MM.1S (cell line): Measurements from ENCODE around the gene SLC29A3.

Experiments used
- DNase-seq: peaks from one replicate; pipeline ENCODE4 v3.0.0-alpha.2; 2015
- H2AFZ ChIP-seq: fragments of 300-600 bp; sonication (generic); 2 replicates; pipeline ENCODE4 v1.6.0; 2016; ENCODE audit warnings: antibody characterized with exemption, low read length
- H3F3A ChIP-seq: fragments of 300-600 bp; sonication (generic); 2 replicates; pipeline ENCODE4 v1.6.1; 2016; ENCODE audit warnings: mild to moderate bottlenecking, antibody characterized with exemption, low read length, moderate library complexity, mixed read lengths; ENCODE audit not compliant: insufficient read depth
- H3K27ac ChIP-seq: fragments of 300-600 bp; sonication (generic); 2 replicates; pipeline ENCODE4 v1.5.1; 2016; ENCODE audit warnings: mild to moderate bottlenecking, low read length
- H3K27me3 ChIP-seq: fragments of 300-600 bp; sonication (generic); replicated peaks from 2 replicates; pipeline ENCODE4 v1.6.0; 2016; ENCODE audit warnings: low read length; ENCODE audit not compliant: insufficient read depth
- H3K36me3 ChIP-seq: fragments of 300-600 bp; sonication (generic); replicated peaks from 2 replicates; pipeline ENCODE4 v1.6.1; 2016; ENCODE audit warnings: mild to moderate bottlenecking, low read length, mixed read lengths; ENCODE audit not compliant: insufficient read depth
- H3K4me1 ChIP-seq: fragments of 300-600 bp; sonication (generic); 2 replicates; pipeline ENCODE4 v1.6.1; 2016; ENCODE audit warnings: low read length, mixed read lengths
- H3K4me2 ChIP-seq: fragments of 300-600 bp; sonication (generic); 2 replicates; pipeline ENCODE4 v1.6.0; 2016; ENCODE audit warnings: low read depth, low read length
- H3K4me3 ChIP-seq: fragments of 300-600 bp; sonication (generic); 2 replicates; pipeline ENCODE4 v1.5.1; 2016; ENCODE audit warnings: low read length, mixed read lengths
- H3K79me2 ChIP-seq: fragments of 300-600 bp; sonication (generic); 2 replicates; pipeline ENCODE4 v1.6.1; 2016; ENCODE audit warnings: mixed run types, low read length, mixed read lengths
- H3K9ac ChIP-seq: fragments of 300-600 bp; sonication (generic); 2 replicates; pipeline ENCODE4 v1.6.1; 2016; ENCODE audit warnings: low read length, mixed read lengths
- H3K9me2 ChIP-seq: fragments of 300-600 bp; sonication (generic); replicated peaks from 2 replicates; pipeline ENCODE4 v1.6.1; 2016; ENCODE audit warnings: mild to moderate bottlenecking, low read length, mixed read lengths; ENCODE audit not compliant: insufficient read depth
- H3K9me3 ChIP-seq: fragments of 300-600 bp; sonication (generic); replicated peaks from 2 replicates; pipeline ENCODE4 v1.6.1; 2016; ENCODE audit warnings: mild to moderate bottlenecking, low read length, mixed read lengths; ENCODE audit not compliant: insufficient read depth
- H4K20me1 ChIP-seq: fragments of 300-600 bp; sonication (generic); 2 replicates; pipeline ENCODE4 v1.6.1; 2016; ENCODE audit warnings: mild to moderate bottlenecking, low read length, moderate library complexity, mixed read lengths; ENCODE audit not compliant: insufficient read depth
- EZH2 ChIP-seq: fragments of 300-600 bp; sonication (generic); optimal IDR thresholded peaks from 2 replicates; pipeline ENCODE3; 2017; ENCODE audit warnings: low read depth, mild to moderate bottlenecking, antibody characterized with exemption, low read length, mixed read lengths
- EZH2phosphoT487 ChIP-seq: fragments of 300-600 bp; sonication (generic); IDR thresholded peaks from 2 replicates; pipeline ENCODE4 v1.6.1; 2018; ENCODE audit warnings: antibody characterized with exemption, low read length
- TF ChIP-seq, protein P1 (sequence below): fragments of 300-600 bp; sonication (generic); IDR thresholded peaks from 2 replicates; pipeline ENCODE4 v1.5.1; 2016; ENCODE audit warnings: antibody characterized with exemption, low read length, mixed read lengths

Gene SLC29A3

DNA sequence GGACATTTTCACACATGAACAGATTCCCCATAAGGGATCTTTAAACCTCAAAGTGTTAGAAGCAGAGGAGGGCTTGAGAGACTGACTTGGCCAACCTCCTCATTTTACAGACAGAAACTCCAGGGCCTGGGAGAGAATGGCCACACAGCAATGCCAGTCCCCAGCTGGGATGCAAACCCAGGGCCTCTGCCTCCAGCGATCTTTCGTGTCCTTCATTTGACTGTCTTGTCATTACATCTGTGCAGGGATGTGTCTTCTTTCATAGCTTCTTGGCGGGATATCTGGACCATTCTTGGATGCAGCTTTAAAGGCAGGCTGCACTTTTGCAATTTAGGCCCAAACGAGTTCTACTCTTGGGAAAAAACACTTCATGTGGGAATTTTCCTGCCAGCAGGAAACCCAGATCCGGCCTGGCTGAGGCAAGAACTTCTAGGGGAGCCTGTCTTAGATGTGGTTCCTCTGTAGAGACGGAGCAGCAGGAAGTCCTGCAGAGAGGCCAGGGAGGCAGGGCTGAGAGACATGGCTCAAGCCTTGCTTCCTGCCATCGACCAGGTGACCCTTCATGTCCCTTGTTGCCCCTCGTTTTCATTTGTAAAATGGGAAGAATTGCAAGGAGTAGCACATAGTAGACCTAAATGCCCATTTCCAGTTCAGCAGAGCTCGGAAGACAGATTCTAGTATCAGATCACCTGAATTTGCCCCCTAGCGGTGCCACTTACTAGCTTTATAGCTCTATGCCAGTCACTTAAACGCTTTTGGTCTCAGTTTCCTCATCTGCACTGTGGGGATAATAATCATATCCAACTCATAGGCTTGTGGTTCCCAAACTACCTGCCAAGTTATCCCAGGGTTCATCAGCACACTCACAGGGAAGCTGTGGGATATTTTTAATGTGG is 43.9 kb upstream of the SLC29A3 start:
- no peaks in the 10 kb centered on the region for H3K9me3 ChIP-seq
- no peaks in the 10 kb centered on the region for H3K79me2 ChIP-seq
- no peak for DNase-seq
- no peak overlapping the region for H2AFZ ChIP-seq
- no peaks in the 10 kb centered on the region for H3K9me2 ChIP-seq
- no peaks in the 10 kb centered on the region for H3K27me3 ChIP-seq
- no peak overlapping the region for H3K4me2 ChIP-seq
- no peaks in the 10 kb centered on the region for H3K4me1 ChIP-seq
- no peak overlapping the region for H3K9ac ChIP-seq
- H3K36me3 ChIP-seq = no peaks in the 10 kb centered on the region
- no peaks in the 10 kb centered on the region for H3F3A ChIP-seq
- H3K4me3 ChIP-seq = no peak overlapping the region
- H4K20me1 ChIP-seq = no peaks in the 10 kb centered on the region
- no peak overlapping the region for H3K27ac ChIP-seq
- TF ChIP-seq EZH2phosphoT487 (no peak), EZH2 (no peak)
- TF ChIP-seq, protein P1, sequence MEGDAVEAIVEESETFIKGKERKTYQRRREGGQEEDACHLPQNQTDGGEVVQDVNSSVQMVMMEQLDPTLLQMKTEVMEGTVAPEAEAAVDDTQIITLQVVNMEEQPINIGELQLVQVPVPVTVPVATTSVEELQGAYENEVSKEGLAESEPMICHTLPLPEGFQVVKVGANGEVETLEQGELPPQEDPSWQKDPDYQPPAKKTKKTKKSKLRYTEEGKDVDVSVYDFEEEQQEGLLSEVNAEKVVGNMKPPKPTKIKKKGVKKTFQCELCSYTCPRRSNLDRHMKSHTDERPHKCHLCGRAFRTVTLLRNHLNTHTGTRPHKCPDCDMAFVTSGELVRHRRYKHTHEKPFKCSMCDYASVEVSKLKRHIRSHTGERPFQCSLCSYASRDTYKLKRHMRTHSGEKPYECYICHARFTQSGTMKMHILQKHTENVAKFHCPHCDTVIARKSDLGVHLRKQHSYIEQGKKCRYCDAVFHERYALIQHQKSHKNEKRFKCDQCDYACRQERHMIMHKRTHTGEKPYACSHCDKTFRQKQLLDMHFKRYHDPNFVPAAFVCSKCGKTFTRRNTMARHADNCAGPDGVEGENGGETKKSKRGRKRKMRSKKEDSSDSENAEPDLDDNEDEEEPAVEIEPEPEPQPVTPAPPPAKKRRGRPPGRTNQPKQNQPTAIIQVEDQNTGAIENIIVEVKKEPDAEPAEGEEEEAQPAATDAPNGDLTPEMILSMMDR = no peak

DNA sequence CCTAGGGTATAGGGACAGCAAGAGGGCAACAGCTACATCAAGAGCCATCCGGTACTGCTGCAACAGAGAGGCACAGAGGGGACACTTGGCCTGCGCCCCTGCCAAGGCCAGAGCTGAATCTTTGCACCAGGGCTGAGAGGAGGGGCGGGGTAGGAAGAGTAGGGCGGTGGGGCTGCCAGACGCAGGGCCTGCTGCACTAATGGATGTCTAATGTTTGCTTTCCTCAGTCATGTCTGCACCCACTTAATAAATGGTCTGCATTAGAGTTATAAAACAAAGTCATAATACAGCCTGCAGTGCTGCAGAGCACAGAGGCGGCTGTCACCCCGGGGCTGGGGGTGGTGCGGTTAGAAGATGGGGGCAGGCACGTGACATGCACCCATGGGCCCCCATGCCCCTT is 42.2 kb upstream of the SLC29A3 start:
- Histone ChIP-seq H4K20me1 (no peaks in the 10 kb centered on the region), H3K9ac (no peak overlapping the region), H3K9me3 (no peaks in the 10 kb centered on the region), H3K9me2 (no peaks in the 10 kb centered on the region), H3K27ac (no peak overlapping the region), H3K27me3 (no peaks in the 10 kb centered on the region), H3K4me3 (no peak overlapping the region), H3F3A (no peaks in the 10 kb centered on the region), H3K79me2 (no peaks in the 10 kb centered on the region), H3K4me2 (no peak overlapping the region), H2AFZ (no peak overlapping the region), H3K36me3 (no peaks in the 10 kb centered on the region), H3K4me1 (no peaks in the 10 kb centered on the region; the same call in 1 of the 2 replicates)
- DNase-seq = no peak
- no peak for TF ChIP-seq EZH2phosphoT487
- TF ChIP-seq, protein P1 = no peak
- no peak for TF ChIP-seq EZH2

DNA sequence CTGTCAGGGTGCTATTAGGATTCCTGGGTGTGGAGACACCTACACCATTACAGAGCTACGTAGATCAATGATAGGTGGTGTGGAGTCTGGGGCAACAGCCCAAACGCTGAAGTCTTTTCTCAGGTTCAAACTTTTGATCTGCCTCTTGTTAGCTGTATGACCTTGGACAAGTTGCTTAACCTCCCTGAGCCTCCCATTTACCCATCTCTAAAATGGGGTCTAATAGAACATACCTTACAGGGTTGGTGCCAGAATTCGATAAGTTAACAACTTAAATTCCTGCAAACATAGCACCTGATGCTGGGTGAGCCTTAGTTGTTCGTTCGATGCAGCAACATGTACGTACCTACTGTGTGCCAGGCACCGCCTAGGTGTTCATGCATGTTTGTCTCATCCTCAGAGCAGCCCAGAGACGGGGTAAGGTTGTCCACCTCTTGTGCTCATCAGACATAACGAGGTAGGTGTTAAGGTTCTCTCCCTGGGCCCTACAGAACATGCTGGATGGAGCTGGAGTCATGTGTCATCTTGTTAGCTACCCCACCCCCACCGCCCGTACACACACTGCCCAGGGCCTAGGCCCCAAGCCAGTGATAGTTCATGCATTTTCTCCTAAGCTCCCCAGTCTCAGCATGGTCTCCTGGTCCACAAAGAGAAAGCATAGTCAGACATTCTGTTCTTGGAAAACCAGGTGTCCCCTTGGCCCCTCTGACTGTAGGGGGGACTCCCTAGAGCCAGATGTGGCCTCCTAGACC is 41.0 kb upstream of the SLC29A3 start:
- no peak overlapping the region for H3K9ac ChIP-seq
- TF ChIP-seq EZH2phosphoT487 = no peak
- no peak for TF ChIP-seq EZH2
- TF ChIP-seq, protein P1 = no peak
- no peaks in the 10 kb centered on the region; the same call in 1 of the 2 replicates for H3K4me1 ChIP-seq
- DNase-seq = no peak
- no peaks in the 10 kb centered on the region for H3K9me2 ChIP-seq
- H3K27ac ChIP-seq = no peak overlapping the region
- H3K9me3 ChIP-seq = no peaks in the 10 kb centered on the region
- no peaks in the 10 kb centered on the region for H3K36me3 ChIP-seq
- no peaks in the 10 kb centered on the region for H3F3A ChIP-seq
- no peak overlapping the region for H2AFZ ChIP-seq
- no peaks in the 10 kb centered on the region for H3K27me3 ChIP-seq
- no peak overlapping the region for H3K4me2 ChIP-seq
- no peaks in the 10 kb centered on the region for H3K79me2 ChIP-seq
- H3K4me3 ChIP-seq = no peak overlapping the region
- no peaks in the 10 kb centered on the region for H4K20me1 ChIP-seq
